TTC549 (cell line): Measurements from ENCODE around the gene CMTM4.
"Not testable (repeated sequence)": the region's sequence is repeated elsewhere in the genome, so short reads cannot be mapped to it uniquely, and the experiment has no call there.

ENCODE experiments used
- FAIRE-seq: peaks from 2 replicates; lab custom pipeline; 2012; peaks lifted over from hg19 to GRCh38; lab: Jason Lieb, UNC

Gene CMTM4

GRCh38 chr16:66640724-66641314 lies 55.7 kb downstream of the CMTM4 start:
- FAIRE-seq: no peak

GRCh38 chr16:66639091-66639885 lies 57.3 kb downstream of the CMTM4 start:
- no peak for FAIRE-seq

- no peak for FAIRE-seq
These were observed 58.7 kb downstream of the CMTM4 start for GRCh38 chr16:66637806-66638205.

DNA sequence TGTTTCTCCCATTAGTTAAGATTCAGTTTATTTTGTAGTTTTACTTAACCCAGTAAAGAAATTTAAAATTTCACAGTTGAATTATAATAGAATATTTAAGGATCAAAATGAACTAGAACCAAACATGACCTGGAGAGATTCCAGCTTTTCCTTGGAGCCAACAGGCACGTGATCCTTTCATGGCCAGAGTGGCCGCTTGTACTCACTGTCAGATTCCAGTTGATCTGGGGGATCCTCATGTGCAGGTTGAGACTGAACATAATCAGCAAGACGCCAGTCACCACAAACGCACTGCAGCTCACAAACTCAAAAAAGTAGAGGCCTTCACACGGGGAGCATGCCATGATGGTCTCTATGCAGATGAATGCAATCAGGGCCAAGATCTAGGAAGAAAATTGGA lies 60.3 kb downstream of the CMTM4 start:
- no peak for FAIRE-seq

- FAIRE-seq: no peak
These were observed 61.1 kb downstream of the CMTM4 start for GRCh38 chr16:66635406-66635805.

GRCh38 chr16:66634527-66635196 lies 61.9 kb downstream of the CMTM4 start:
- FAIRE-seq: no peak

GRCh38 chr16:66631558-66631957 lies 65.0 kb downstream of the CMTM4 start:
- FAIRE-seq: not testable (repeated sequence)

DNA sequence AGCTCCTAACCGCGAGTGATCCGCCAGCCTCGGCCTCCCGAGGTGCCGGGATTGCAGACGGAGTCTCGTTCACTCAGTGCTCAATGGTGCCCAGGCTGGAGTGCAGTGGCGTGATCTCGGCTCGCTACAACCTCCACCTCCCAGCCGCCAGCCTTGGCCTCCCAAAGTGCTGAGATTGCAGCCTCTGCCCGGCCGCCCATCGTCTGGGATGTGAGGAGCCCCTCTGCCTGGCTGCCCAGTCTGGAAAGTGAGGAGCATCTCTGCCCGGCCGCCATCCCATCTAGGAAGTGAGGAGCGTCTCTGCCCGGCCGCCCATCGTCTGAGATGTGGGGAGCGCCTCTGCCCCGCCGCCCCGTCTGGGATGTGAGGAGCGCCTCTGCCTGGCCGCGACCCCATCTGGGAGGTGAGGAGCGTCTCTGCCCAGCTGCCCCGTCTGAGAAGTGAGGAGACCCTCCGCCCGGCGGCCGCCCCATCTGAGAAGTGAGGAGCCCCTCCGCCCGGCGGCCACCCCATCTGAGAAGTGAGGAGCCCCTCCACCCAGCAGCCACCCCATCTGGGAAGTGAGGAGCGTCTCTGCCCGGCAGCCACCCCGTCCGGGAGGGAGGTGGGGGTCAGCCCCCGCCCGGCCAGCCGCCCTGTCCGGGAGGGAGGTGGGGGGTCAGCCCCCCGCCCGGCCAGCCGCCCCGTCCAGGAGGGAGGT lies 65.8 kb downstream of the CMTM4 start:
- not testable (repeated sequence) for FAIRE-seq

DNA sequence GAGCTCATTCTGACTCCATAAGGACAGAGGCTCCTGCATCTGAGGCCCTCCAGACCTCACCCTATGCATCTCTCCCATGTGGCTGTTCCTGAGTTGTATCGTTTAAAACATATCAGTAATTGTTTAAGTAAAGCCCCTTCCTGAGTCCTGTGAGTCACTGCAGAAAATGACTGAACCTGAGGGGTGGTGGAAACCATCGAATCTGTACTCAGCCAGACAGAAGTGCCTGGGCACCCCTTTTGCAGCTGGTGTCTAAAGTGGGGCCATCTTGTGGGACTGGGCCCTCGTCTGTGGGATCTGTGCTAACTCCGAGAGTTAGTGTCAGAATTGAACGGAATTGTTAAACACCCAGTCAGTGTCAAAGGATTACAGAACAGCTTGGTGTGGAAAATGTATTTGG lies 66.7 kb downstream of the CMTM4 start:
- FAIRE-seq: no peak

- not testable (repeated sequence) for FAIRE-seq
These were observed 68.7 kb downstream of the CMTM4 start for GRCh38 chr16:66627611-66628378.

DNA sequence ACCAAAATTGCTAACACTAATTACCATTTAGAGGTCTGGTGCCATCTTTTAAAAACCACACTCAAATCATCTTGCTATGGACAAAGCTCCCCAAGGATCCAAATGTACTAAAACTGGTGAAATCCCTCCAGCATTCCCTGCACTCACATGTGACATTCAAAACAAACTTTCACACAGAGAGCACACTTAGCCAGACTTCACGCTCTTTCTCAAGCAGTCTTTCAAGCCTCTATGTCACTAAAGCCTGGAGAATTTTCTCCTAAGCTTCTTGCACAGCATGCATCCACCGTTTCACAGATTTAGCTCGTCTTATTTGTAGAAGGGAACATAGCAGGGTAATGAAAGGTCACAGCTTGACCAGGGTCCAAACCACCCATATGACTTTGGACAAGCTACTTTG lies 72.8 kb downstream of the CMTM4 start:
- FAIRE-seq: no peak

GRCh38 chr16:66622863-66623262 lies 73.7 kb downstream of the CMTM4 start:
- FAIRE-seq: no peak

DNA sequence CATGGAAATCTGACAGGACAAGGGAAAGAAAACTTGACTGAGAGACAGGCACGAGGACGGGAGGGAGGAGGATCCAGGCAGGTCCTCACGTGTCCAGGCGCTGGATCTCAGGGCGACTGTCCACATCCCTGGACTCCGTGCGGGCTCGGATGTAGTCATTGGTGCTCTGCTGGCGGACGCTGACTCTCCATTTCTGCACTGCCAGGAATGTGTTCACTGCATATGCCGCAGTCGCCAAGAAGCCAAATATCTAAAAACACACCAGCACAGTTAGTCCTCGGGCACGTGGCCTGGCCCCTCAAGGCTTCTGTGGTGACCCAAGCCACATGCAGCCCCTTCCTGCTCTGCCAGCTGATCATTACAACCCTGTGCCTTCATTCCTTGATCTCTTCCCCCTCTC lies 74.6 kb downstream of the CMTM4 start:
- FAIRE-seq: no peak

GRCh38 chr16:66620429-66620795 lies 76.1 kb downstream of the CMTM4 start:
- no peak for FAIRE-seq

DNA sequence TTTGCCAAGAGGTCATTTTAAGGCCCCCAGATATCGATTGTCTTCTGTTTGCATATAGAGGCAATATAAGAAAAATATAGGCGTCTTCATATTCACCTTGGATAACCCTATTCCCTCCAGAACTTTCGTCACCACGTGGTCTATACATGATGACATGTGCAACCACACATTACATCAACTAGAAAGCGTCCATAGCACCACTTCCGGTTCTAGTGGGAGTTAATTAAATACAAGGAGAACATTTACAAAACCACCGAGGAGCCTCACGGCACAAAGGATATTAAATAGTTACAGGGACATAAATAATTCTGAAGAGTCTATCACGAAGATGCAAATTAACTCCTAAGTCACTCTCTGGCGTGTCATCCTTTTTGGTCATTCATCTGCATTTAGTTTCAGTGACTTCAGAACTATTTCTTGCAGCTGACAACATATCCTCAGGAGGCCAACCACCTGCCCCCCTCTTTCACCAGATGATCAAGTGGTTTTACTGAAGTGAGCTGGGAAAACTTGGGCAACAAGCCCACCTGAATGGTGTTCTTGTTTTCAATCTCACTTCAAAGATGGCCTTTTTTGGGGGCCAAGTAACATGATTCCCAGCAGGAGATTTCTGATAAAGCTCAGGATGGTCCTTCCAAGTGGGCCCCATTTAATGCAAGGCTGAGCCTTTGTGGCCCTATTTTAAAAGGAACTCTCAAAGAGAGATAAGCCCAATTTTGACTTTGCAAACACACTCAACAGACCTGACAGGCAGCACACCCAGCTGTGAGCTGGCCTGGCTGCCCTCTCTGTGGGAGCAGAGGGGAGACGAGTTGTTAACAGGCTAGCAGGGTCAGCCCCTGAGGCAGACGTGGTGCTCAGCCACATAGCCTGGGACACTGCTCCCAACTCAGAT lies 76.8 kb downstream of the CMTM4 start:
- FAIRE-seq: no peak

- no peak for FAIRE-seq
These were observed 77.8 kb downstream of the CMTM4 start for GRCh38 chr16:66618588-66619375.

DNA sequence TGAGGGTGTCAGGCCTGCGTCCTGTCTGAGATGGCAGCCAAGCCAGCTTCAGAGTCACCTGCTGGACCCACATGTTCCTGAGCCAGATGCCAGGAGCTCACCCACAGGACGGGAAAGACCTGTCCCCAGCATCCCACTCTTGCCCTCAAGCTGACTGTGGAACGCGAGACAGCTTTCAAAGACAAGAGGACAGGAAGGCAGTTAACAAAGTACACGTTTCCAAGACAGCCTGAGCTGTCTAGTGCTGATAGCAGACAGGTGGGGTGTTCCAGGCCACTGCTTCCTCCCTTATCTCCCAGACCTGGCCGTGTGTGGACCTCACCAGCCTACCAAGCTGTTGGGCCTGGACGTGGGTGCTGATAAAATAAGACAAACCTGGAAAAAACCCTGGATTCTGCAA lies 78.8 kb downstream of the CMTM4 start:
- FAIRE-seq: no peak

GRCh38 chr16:66617010-66617434 lies 79.5 kb downstream of the CMTM4 start:
- no peak for FAIRE-seq

- no peak for FAIRE-seq
These were observed 80.0 kb downstream of the CMTM4 start for GRCh38 chr16:66616592-66616991.

- no peak for FAIRE-seq
These were observed 80.4 kb downstream of the CMTM4 start for GRCh38 chr16:66616169-66616568.
